Lower leg skin (tissue), 4 donors: ENCODE results near the gene CRHBP. TPM values are rescaled to one million over a fixed set of nuclear protein-coding genes. Genes with fewer than 3 reads are reported as not detected.
"Not testable (repeated sequence)": the region's sequence is repeated elsewhere in the genome, so short reads cannot be mapped to it uniquely, and the experiment has no call there.

Experiments used
- DNase-seq, 2 donors: peaks; one replicate each; pipeline ENCODE4 v3.0.0-alpha.2; 2019; ENCODE audit warnings: low spot score in 2 of 2
- H3K4me3 ChIP-seq: fragments of 200-600 bp; sonication (generic); 2 replicates; pipeline ENCODE4 v1.5.1; 2017; ENCODE audit warnings: mild to moderate bottlenecking, low read depth; ENCODE audit not compliant: poor library complexity, severe bottlenecking
- POLR2A ChIP-seq, 2 donors: fragments of 450-650 bp; IDR thresholded peaks; one replicate each; pipeline ENCODE4 v1.6.1; 2016 to 2017; ENCODE audit warnings: antibody characterized with exemption in 2 of 2, mild to moderate bottlenecking in 1 of 2, moderate library complexity in 1 of 2
- WGBS, 2 donors: methylation state at CpG; one replicate each; pipeline ENCODE4 v1.1.5; 2018; 5-methylcytosine and 5-hydroxymethylcytosine counted together
- intact Hi-C: fragments of 100-400 bp; cut with DNase I; formaldehyde crosslinking; loops from one replicate; pipeline ENCODE4 v1.15.0; 2023; ENCODE audit warnings: low total_unique reads
- total RNA-seq, 4 donors: library from RNA; depleted of rRNA; stranded (reverse); fragments of >200 nt; gene quantifications; one replicate each; pipeline ENCODE4 v1.1.0, GENCODE V29; 2016
- TF ChIP-seq, protein P1 (sequence below), 3 donors: fragments of 450-650 bp; IDR thresholded peaks; one replicate each; pipeline ENCODE4 v1.5.1; 2016; ENCODE audit warnings: antibody characterized with exemption in 3 of 3, mild to moderate bottlenecking in 3 of 3, moderate library complexity in 2 of 3

Gene CRHBP, protein sequence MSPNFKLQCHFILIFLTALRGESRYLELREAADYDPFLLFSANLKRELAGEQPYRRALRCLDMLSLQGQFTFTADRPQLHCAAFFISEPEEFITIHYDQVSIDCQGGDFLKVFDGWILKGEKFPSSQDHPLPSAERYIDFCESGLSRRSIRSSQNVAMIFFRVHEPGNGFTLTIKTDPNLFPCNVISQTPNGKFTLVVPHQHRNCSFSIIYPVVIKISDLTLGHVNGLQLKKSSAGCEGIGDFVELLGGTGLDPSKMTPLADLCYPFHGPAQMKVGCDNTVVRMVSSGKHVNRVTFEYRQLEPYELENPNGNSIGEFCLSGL
- total RNA-seq, result 1 to 10 TPM in 1 of 4 donors, under 1 TPM in 2, not detected in 1; 0.37 to 2.0 (median 0.72) TPM

DNA sequence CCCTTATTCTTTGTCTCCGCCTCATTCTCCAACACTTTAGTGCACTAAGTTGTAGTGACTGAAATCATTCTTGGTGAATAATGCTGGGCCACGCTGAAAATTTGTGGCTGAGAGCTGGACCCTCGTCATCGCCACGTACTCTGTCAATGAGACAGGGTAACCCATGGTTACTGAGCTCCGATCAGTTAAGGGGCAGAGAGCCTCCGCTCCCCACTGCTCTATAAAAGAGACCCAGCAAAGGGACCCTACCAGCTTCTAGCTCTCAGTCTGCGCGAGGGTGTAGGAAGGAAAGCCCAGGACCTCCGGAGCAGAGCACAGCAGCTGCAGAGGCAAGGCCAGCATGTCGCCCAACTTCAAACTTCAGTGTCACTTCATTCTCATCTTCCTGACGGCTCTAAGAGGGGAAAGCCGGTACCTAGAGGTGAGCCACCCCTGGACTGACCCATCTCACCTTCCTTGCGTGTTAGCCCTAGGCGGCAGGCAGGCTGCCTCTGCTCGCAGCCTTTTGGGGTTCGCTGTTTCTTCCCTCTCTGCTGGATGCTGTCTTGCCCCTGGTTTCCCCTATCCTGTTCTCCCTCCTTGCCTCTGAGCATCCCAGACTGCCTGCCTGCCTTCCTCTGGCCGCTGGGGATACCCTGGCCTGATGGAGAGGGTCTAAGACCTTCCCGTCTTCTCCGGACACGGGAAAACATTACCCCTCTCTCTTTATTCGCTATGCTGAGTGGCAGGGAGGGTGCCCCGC lies at the start of gene CRHBP:
TSS of gene CRHBP (plus strand) at position 251 of the 742 bp plus-strand sequence. CDS start at position 341, 90 bp downstream.
- DNase-seq, result no peak
- TF ChIP-seq POLR2A (IDR thresholded peaks at IDR 0.05), result no peak
- TF ChIP-seq, protein P1, sequence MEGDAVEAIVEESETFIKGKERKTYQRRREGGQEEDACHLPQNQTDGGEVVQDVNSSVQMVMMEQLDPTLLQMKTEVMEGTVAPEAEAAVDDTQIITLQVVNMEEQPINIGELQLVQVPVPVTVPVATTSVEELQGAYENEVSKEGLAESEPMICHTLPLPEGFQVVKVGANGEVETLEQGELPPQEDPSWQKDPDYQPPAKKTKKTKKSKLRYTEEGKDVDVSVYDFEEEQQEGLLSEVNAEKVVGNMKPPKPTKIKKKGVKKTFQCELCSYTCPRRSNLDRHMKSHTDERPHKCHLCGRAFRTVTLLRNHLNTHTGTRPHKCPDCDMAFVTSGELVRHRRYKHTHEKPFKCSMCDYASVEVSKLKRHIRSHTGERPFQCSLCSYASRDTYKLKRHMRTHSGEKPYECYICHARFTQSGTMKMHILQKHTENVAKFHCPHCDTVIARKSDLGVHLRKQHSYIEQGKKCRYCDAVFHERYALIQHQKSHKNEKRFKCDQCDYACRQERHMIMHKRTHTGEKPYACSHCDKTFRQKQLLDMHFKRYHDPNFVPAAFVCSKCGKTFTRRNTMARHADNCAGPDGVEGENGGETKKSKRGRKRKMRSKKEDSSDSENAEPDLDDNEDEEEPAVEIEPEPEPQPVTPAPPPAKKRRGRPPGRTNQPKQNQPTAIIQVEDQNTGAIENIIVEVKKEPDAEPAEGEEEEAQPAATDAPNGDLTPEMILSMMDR (IDR thresholded peaks at IDR 0.05), result no peak
- WGBS, 2 donors, result 33 to 49% methylated on average over 23 of the region's 23 CpGs
- H3K4me3 ChIP-seq, result no peak within 1 kb of the TSS
- intact Hi-C loops, result no loop called here

DNA sequence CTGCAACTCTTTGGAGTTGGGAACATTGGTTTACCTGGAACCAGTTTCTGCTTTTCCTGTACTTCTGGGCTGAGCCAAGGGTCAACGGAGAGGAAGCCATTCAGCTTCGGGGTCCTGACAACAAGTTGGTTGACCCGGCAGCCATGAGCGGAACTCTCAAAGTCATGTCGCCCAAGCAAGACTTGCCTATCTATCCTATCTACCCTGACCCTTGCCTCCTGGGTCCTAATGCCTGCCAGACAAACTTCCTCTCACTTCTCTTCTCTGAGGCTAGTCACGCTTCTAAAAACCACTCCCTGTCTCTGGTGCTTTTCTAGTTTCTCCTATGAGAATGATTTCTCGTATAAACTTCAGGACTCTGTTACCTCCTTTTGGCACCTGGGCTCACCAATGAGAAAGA lies 44.7 kb upstream of the CRHBP start:
- TF ChIP-seq POLR2A (IDR thresholded peaks at IDR 0.05), result no peak
- TF ChIP-seq, protein P1 (IDR thresholded peaks at IDR 0.05), result no peak
- DNase-seq, result no peak
- no peak overlapping the region for H3K4me3 ChIP-seq
- WGBS, 2 donors, result 87 to 93% methylated on average over 7 of the region's 7 CpGs
- intact Hi-C loops, result no loop called here

DNA sequence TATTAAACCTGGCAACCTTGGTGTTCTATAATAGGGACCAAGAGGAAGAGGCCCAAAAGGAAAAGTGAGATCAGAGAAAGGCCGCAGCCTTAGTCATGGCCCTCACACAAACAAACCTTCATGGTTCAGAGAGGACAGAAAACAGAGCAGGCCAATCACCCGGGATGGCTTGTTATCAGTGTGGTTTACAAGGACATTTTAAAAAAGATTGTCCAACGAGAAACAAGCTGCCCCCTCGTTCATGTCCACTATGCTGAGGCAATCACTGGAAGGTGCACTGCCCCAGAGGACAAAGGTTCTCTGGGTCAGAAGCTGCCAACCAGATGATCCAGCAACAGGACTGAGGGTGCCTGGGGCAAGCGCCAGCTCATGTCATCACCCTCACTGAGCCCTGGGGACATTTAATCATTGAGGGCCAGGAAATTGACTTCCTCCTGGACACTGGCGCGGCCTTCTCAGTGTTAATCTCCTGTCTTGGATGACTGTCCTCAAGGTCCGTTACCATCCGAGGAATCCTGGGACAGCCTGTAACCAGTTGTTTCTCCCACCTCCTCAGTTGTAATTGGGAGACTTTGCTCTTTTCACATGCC lies 42.4 kb upstream of the CRHBP start:
- DNase-seq, intact Hi-C loops, H3K4me3 ChIP-seq: not testable (repeated sequence)
- 81 to 82% methylated on average over 9 of the region's 9 CpGs for WGBS, 2 donors

DNA sequence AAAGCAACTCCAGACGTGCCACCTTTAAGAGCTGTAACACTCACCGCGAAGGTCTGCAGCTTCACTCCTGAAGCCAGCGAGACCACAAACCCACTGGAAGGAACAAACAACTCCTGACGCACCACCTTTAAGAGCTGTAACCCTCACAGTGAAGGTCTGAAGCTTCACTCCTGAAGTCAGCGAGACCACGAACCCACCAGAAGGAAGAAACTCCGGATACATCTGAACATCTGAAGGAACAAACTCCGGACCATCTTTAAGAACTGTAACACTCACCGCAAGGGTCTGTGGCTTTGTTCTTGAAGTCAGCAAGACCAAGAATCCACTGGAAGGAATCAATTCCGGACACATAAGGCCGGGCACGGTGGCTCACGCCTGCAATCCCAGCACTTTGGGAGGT lies 38.2 kb upstream of the CRHBP start:
- WGBS, 2 donors, result 89 to 92% methylated on average over 14 of the region's 14 CpGs
- intact Hi-C loops, H3K4me3 ChIP-seq, DNase-seq: not testable (repeated sequence)

DNA sequence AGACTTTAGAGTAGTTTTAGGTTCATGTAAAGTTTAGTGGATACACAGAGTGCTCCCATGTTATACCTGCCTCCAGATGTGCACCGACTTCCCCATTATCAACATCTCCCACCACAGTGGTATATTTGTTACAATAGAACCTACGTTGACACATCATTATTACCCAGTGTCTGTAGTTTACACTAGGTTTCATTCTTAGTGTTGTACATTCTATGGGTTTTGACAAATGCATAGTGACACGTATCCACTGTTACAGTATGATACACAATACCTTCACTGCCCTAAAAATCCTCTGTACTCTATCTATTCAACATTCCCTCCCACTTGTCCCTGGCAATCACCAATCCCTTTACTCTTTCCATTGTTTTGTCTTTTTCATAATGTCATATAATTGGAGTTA lies 34.3 kb upstream of the CRHBP start:
- H3K4me3 ChIP-seq, result no peak overlapping the region
- no peak for DNase-seq
- intact Hi-C loops, result no loop called here
- TF ChIP-seq, protein P1 (IDR thresholded peaks at IDR 0.05), result no peak
- no peak for TF ChIP-seq POLR2A (IDR thresholded peaks at IDR 0.05)
- WGBS, 2 donors, result 84 to 94% methylated on average over 3 of the region's 3 CpGs

DNA sequence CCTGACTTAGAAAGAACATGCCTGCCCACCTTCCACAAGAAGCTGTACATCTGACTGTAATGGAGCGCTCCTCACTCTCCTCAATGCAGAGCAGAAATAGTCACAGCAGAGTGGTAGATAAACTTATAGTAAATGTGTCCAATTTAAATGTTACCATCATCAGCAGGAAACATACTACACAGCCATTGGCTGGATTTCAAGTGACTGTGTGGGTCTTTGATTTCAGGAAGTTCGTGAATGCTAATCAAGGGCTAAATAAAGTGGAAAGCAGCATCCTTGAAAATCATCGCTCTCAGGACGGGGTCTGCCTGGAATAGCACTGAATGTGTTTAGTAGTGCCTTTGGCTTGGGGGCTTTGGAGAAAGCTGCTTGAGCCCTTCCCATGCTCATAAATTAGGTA lies 32.4 kb upstream of the CRHBP start:
- H3K4me3 ChIP-seq, result no peak overlapping the region
- no peak for DNase-seq
- intact Hi-C loops, result no loop called here
- 52 to 66% methylated on average over 4 of the region's 4 CpGs for WGBS, 2 donors
- TF ChIP-seq, protein P1 (IDR thresholded peaks at IDR 0.05), result no peak
